ENCODE measurements around the gene JAML.

DNA sequence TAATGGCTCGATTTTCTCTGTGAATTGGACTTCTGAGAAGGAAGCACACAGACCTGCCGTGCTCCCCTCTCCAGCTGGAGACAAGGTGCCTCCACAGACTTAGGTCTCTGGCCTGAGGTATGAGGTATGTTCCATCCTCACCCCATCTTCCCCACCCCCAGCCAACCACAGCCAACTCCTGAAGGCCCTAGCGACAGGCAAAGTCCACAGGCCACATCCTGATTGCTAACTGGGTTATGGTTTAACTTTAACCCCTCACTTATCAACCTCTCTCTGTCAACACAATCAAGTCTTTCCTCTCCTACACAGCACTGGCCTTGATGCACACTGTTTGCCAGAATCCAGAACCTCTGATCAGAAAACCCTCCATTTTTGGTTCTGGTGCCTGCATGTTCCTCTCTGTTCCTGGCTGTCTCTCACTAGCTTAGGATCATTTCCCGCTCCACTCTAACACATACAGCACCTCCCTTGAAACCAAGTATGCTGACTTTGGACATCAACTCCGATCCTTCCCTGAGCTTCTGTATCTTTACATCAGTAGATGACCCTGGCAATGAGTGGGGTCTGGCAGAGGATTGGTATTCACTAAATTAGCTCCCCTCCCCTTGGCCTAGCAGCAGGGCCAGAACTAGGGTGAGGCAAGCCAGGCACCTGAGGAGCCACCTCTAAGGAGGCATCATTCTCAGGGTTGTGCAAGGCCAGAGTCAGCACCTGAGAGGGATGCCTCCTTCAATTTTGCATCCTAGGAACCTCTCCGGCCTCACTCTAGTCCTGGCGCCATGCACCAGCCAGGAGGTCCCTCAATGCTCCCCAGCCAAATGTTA is 22.0 kb downstream of the JAML start:
- TF ChIP-seq, protein P1, sequence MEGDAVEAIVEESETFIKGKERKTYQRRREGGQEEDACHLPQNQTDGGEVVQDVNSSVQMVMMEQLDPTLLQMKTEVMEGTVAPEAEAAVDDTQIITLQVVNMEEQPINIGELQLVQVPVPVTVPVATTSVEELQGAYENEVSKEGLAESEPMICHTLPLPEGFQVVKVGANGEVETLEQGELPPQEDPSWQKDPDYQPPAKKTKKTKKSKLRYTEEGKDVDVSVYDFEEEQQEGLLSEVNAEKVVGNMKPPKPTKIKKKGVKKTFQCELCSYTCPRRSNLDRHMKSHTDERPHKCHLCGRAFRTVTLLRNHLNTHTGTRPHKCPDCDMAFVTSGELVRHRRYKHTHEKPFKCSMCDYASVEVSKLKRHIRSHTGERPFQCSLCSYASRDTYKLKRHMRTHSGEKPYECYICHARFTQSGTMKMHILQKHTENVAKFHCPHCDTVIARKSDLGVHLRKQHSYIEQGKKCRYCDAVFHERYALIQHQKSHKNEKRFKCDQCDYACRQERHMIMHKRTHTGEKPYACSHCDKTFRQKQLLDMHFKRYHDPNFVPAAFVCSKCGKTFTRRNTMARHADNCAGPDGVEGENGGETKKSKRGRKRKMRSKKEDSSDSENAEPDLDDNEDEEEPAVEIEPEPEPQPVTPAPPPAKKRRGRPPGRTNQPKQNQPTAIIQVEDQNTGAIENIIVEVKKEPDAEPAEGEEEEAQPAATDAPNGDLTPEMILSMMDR (IDR thresholded peaks at IDR 0.05) = no peak
- TF ChIP-seq POLR2A (IDR thresholded peaks at IDR 0.05) = no peak

Measured in heart left ventricle (tissue), 13 donors.